ENCODE results near the gene CHCHD4.

DNA sequence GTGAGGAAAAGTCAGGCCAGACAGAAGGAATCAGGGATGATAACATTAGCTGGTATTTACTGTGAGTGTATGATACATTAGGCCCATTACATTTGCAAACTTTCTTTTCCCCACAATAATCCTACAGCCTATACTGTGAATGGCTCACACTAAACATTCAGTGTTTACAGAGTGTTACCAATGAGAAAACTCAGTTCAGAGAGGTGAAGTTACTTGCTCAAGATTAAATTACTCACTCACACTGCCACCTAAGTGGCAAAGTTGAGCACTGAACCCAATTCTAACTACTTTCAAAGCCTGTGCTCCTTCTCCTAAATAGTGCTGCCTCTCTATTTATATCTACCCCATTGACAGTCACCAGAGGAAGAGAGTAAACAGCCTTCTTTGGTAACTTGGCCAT lies 45.2 kb upstream of the CHCHD4 start:
- TF ChIP-seq, protein P1, sequence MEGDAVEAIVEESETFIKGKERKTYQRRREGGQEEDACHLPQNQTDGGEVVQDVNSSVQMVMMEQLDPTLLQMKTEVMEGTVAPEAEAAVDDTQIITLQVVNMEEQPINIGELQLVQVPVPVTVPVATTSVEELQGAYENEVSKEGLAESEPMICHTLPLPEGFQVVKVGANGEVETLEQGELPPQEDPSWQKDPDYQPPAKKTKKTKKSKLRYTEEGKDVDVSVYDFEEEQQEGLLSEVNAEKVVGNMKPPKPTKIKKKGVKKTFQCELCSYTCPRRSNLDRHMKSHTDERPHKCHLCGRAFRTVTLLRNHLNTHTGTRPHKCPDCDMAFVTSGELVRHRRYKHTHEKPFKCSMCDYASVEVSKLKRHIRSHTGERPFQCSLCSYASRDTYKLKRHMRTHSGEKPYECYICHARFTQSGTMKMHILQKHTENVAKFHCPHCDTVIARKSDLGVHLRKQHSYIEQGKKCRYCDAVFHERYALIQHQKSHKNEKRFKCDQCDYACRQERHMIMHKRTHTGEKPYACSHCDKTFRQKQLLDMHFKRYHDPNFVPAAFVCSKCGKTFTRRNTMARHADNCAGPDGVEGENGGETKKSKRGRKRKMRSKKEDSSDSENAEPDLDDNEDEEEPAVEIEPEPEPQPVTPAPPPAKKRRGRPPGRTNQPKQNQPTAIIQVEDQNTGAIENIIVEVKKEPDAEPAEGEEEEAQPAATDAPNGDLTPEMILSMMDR (IDR thresholded peaks at IDR 0.05): no peak
- TF ChIP-seq POLR2A (IDR thresholded peaks at IDR 0.05): no peak

Measured in ovary (tissue), 3 donors.